Cardiac muscle cell (in vitro differentiated cells and primary cell): ENCODE data around the gene PLEKHO1. TPM values are rescaled to one million over a fixed set of nuclear protein-coding genes. Genes with fewer than 3 reads are reported as not detected.
A peak's percentile ranks its signal among the peaks of the same experiment; 100 is the strongest.

Experiments
- DNase-seq, 2 donors: peaks; one replicate each; pipeline versions ENCODE4 v3.0.0 to v3.0.0-alpha.2; 2010 to 2017; ENCODE audit warnings: low read depth in 1 of 2, low spot score in 1 of 2
- H3K27ac ChIP-seq: fragments of 200-600 bp; sonication (generic); 2 replicates; pipeline ENCODE4 v1.5.1; 2016
- H3K27me3 ChIP-seq: fragments of 200-600 bp; sonication (generic); 2 replicates; pipeline ENCODE4 v1.6.0; 2016; ENCODE audit warnings: control low read depth
- H3K36me3 ChIP-seq: fragments of 200-600 bp; sonication (generic); 2 replicates; pipeline ENCODE4 v1.5.1; 2016; ENCODE audit warnings: control low read depth
- H3K4me1 ChIP-seq: fragments of 200-600 bp; sonication (generic); 2 replicates; pipeline ENCODE4 v1.8.1; 2017; ENCODE audit warnings: low read depth, mild to moderate bottlenecking, mixed run types
- H3K4me3 ChIP-seq: fragments of 200-600 bp; sonication (generic); 2 replicates; pipeline ENCODE4 v1.5.1; 2016; ENCODE audit warnings: mild to moderate bottlenecking
- H3K9me3 ChIP-seq: fragments of 200-600 bp; sonication (generic); 2 replicates; pipeline ENCODE4 v1.5.1; 2017; ENCODE audit warnings: low read depth, mild to moderate bottlenecking, control low read depth
- CTCF ChIP-seq: IDR thresholded peaks from 2 replicates; pipeline ENCODE4 v1.5.1; 2012; ENCODE audit warnings: low read depth, mild to moderate bottlenecking, low read length
- polyA plus RNA-seq: library from polyadenylated mRNA; unstranded; fragments of >200 nt; fragmentation: Nextera tagmentation; extraction: Ambion mirVana; gene quantifications from 2 replicates; pipeline ENCODE4 v1.2.1, GENCODE V29; 2016
- total RNA-seq: library from RNA; depleted of rRNA; stranded (reverse); fragments of >200 nt; gene quantifications from 2 replicates; pipeline ENCODE4 v1.2.3, GENCODE V29; 2016

PLEKHO1 gene
- total and polyA plus RNA-seq, 2 experiments from 2014 or later, result 94.1 to 149 TPM

DNA sequence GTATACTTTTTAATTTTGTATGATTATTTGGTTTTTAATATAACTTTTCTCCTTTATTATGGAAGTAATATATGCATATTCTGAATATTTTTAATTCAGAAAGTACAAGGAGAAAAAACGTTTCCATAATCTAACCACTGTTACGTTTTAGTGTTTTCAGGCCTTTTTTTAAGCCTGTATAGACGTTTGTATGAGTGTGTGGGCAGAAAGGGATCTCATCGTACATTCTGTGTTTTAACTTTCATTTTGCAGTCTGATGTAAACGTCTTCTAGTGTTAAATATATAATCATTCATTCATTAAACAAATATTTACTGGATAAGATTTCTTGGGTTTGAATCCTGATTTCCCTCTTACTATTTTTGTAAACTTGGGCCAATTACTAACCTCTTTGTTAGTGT lies 38.0 kb upstream of the PLEKHO1 start:
- H3K4me1 ChIP-seq, result no peaks in the 10 kb centered on the region
- DNase-seq, result no peak
- H3K4me3 ChIP-seq, result no peak overlapping the region
- no peaks in the 10 kb centered on the region for H3K27me3 ChIP-seq
- H3K27ac ChIP-seq, result no peak overlapping the region
- no peaks in the 10 kb centered on the region for H3K9me3 ChIP-seq
- peaks cover 6% of the 10 kb centered on the region for H3K36me3 ChIP-seq
- no peak for TF ChIP-seq CTCF

GRCh38 chr1:150115121-150115520 lies 34.6 kb upstream of the PLEKHO1 start:
- Histone ChIP-seq H3K4me3 (no peak overlapping the region), H3K9me3 (no peaks in the 10 kb centered on the region), H3K27me3 (no peaks in the 10 kb centered on the region), H3K4me1 (no peaks in the 10 kb centered on the region), H3K36me3 (peaks cover 6% of the 10 kb centered on the region), H3K27ac (no peak overlapping the region)
- TF ChIP-seq CTCF, result no peak
- no peak for DNase-seq

DNA sequence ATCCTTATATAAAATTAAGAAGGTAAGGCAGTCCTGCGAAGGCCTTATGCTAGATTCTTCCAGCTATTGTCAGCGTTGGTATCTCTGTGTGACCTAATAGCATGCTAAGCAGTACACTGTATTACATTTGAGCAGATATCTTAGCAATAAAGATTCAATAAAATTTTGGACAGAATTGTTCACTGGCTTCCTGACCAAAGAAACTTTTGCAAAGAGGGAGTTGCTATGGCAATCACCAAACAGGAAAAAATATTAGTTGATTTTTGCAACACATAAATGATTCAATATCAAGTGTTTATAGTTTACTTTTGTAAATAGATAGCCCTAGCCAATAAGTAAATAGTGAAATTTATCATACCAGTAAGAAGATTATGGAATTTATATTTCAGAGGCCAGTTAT lies 31.0 kb upstream of the PLEKHO1 start:
- TF ChIP-seq CTCF, result no peak
- Histone ChIP-seq H3K36me3 (peaks cover 4% of the 10 kb centered on the region), H3K27me3 (no peaks in the 10 kb centered on the region), H3K4me1 (no peaks in the 10 kb centered on the region), H3K27ac (no peak overlapping the region), H3K4me3 (no peak overlapping the region), H3K9me3 (no peaks in the 10 kb centered on the region)
- peak in 1 of 2 donors; percentile 5 for DNase-seq

DNA sequence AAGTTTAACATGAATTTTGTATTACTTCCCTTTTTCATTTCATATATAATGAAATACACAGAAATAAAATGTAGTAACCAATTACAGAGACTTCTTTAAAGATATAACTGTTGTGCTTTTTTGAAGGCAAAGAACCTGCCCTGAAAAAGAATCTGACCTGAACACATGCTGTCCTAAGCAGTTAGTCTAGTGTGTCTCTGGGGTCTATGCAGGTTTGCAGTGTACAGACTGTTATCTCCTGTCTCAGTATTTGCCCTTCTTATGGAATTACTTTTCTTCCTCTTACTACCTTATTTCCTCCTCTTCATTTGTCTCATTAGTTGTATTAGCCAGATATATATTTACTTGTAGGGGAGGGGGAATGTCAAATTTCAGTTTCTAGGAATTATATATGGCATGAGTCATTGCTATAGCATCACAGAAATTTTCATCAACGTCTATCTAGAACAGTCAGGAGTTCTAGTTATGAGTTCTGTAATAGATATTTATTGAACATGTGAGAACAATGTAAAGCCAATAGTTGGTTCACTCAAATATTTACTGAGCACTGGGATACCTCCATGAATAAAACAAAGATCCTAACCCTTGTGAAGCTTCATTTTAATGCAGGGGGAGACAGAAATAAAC lies 28.4 kb upstream of the PLEKHO1 start:
- no peak overlapping the region for H3K4me3 ChIP-seq
- H3K27ac ChIP-seq, result no peak overlapping the region
- no peaks in the 10 kb centered on the region for H3K9me3 ChIP-seq
- no peak for TF ChIP-seq CTCF
- H3K27me3 ChIP-seq, result no peaks in the 10 kb centered on the region
- DNase-seq, result no peak
- no peaks in the 10 kb centered on the region for H3K4me1 ChIP-seq
- peaks cover 1% of the 10 kb centered on the region for H3K36me3 ChIP-seq

DNA sequence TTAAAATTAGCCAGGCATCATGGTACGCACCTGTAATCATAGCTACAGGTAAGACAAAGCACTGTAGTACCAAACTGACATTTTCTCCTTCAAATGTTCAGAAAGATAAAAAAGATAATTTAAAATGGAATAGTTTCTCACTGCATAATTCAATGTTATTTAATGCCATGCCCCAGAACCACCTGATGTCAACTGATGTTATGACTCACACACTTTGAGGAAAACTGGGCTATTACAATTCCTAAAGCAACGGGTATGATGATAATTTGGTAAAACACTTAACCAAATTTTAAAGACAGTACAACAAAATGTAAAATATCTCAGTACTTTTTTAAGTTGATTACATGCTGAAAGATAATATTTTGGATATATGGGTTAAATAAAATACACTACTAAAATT lies 22.9 kb upstream of the PLEKHO1 start:
- Histone ChIP-seq H3K27ac (no peak overlapping the region), H3K9me3 (no peaks in the 10 kb centered on the region), H3K4me1 (peaks cover 3% of the 10 kb centered on the region), H3K4me3 (no peak overlapping the region), H3K36me3 (no peaks in the 10 kb centered on the region), H3K27me3 (no peaks in the 10 kb centered on the region)
- no peak for TF ChIP-seq CTCF
- DNase-seq, result no peak
